ENCODE results near the gene ARFGEF3. TPM values are rescaled to one million over a fixed set of nuclear protein-coding genes. Genes with fewer than 3 reads are reported as not detected.

Gene ARFGEF3
- total RNA-seq, 3 donors from 2014 or later (not counting 1 experiment from before 2014, with no cell fraction given), result 0.05 to 0.09 TPM; not detected in 1

DNA sequence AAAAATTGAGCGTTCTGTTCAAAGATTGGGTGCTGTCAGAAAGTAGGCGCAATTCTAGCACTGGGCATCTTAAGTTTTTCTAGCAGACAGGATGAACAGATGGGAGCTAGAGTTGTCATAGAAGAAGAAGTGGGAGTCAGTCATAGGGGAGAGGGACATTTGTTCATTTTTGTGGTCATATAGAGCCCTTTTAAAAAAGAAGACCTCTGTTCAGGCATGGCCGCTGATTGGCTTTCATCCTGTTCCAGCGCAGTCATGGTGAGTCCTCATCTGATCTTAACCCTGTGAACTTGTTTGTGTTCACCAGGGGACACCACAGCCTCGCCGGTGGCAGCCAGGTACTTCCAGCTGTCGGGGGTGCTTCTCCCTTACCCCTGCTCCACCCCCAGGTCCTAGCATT is 86.3 kb downstream of the ARFGEF3 start:
- Mint-ChIP-seq H3K36me3 (no peaks in the 10 kb centered on the region), H3K9me3 (no peaks in the 10 kb centered on the region), H3K4me1 (no peaks in the 10 kb centered on the region), H3K4me3 (no peak overlapping the region), H3K27ac (no peak overlapping the region), H3K27me3 (ENCODE audit: low read depth in 2 of 2) (peaks cover 4 to 8% of the 10 kb centered on the region in 2 donors)
- no peaks in the 10 kb centered on the region for H3K36me3 ChIP-seq (ENCODE audit: control insufficient read depth, insufficient read depth, low read length)
- no peak for ATAC-seq
- TF ChIP-seq, protein P1, sequence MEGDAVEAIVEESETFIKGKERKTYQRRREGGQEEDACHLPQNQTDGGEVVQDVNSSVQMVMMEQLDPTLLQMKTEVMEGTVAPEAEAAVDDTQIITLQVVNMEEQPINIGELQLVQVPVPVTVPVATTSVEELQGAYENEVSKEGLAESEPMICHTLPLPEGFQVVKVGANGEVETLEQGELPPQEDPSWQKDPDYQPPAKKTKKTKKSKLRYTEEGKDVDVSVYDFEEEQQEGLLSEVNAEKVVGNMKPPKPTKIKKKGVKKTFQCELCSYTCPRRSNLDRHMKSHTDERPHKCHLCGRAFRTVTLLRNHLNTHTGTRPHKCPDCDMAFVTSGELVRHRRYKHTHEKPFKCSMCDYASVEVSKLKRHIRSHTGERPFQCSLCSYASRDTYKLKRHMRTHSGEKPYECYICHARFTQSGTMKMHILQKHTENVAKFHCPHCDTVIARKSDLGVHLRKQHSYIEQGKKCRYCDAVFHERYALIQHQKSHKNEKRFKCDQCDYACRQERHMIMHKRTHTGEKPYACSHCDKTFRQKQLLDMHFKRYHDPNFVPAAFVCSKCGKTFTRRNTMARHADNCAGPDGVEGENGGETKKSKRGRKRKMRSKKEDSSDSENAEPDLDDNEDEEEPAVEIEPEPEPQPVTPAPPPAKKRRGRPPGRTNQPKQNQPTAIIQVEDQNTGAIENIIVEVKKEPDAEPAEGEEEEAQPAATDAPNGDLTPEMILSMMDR (IDR thresholded peaks at IDR 0.05), result no peak
- H3K9me3 ChIP-seq (ENCODE audit: control insufficient read depth, insufficient read depth, low read length), result no peaks in the 10 kb centered on the region
- H3K27me3 ChIP-seq (ENCODE audit: control insufficient read depth, insufficient read depth, low read length), result no peaks in the 10 kb centered on the region
- H3K27ac ChIP-seq (ENCODE audit: low read length), result no peak overlapping the region
- 88% methylated on average over 7 of the region's 7 CpGs for WGBS (ENCODE audit: insufficient coverage)
- no peak for DNase-seq
- intact Hi-C loops (cut with micrococcal nuclease), result no loop called here
- no peak overlapping the region for H3K4me3 ChIP-seq (ENCODE audit: low read length)
- H3K4me1 ChIP-seq (ENCODE audit: control insufficient read depth, insufficient read depth, low read length), result no peaks in the 10 kb centered on the region

DNA sequence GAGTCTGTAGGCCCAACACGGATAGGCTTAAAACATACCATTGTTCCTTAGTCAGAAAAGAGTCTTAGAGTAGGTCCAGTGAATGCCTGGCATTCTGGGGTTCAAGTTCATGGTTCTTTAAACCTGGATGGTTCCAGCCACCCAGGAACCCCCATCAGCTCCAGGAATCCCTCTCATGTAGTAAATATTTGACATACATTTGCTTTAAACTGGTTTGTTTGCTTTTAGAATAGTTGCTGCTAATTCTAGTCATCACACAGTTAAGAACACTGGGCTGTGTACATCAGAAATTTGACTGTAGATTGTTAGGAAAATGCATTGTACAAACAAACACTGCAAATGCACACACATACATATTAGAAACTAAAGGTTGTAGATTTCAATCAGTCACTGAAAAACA is 87.1 kb downstream of the ARFGEF3 start:
- no peak for ATAC-seq
- H3K4me1 ChIP-seq (ENCODE audit: control insufficient read depth, insufficient read depth, low read length), result no peaks in the 10 kb centered on the region
- no peaks in the 10 kb centered on the region for H3K36me3 Mint-ChIP-seq
- H3K27ac Mint-ChIP-seq, result no peak overlapping the region
- H3K27ac ChIP-seq (ENCODE audit: low read length), result no peak overlapping the region
- no peaks in the 10 kb centered on the region for H3K4me1 Mint-ChIP-seq
- H3K4me3 ChIP-seq (ENCODE audit: low read length), result no peak overlapping the region
- H3K9me3 Mint-ChIP-seq, result no peaks in the 10 kb centered on the region
- 58% methylated on average over 1 of the region's 1 CpG for WGBS (ENCODE audit: insufficient coverage)
- H3K4me3 Mint-ChIP-seq, result no peak overlapping the region
- H3K9me3 ChIP-seq (ENCODE audit: control insufficient read depth, insufficient read depth, low read length), result no peaks in the 10 kb centered on the region
- intact Hi-C loops (cut with micrococcal nuclease), result no loop called here
- peaks cover 0 to 9% of the 10 kb centered on the region in 2 donors for H3K27me3 Mint-ChIP-seq (ENCODE audit: low read depth in 2 of 2)
- H3K36me3 ChIP-seq (ENCODE audit: control insufficient read depth, insufficient read depth, low read length), result no peaks in the 10 kb centered on the region
- TF ChIP-seq, protein P1 (IDR thresholded peaks at IDR 0.05), result no peak
- DNase-seq, result no peak
- H3K27me3 ChIP-seq (ENCODE audit: control insufficient read depth, insufficient read depth, low read length), result no peaks in the 10 kb centered on the region

DNA sequence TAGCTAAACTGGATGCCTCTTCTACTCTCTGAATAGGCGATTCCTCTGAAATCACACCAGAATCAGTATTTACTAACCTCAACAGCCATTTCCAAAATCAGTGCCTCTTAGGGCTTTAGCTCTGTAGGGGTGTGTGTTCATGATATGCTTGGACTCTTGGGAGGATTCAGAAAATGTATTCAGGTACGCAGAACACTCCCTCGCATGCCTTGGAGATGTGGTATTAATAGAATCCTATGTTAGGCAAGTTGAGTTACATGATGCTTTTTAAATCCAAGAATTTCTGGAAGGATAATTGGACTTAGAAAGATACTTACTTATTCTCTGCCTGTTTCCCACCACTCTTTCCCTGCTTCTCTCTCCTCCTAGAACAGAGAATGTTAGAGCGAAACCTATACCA is 88.3 kb downstream of the ARFGEF3 start:
- Mint-ChIP-seq H3K36me3 (no peaks in the 10 kb centered on the region), H3K4me3 (no peak overlapping the region), H3K27ac (no peak overlapping the region), H3K9me3 (no peaks in the 10 kb centered on the region), H3K27me3 (ENCODE audit: low read depth in 2 of 2) (peaks cover 0 to 10% of the 10 kb centered on the region in 2 donors), H3K4me1 (no peaks in the 10 kb centered on the region)
- H3K27me3 ChIP-seq (ENCODE audit: control insufficient read depth, insufficient read depth, low read length), result no peaks in the 10 kb centered on the region
- no peak overlapping the region for H3K27ac ChIP-seq (ENCODE audit: low read length)
- WGBS (ENCODE audit: insufficient coverage), result 94% methylated on average over 4 of the region's 4 CpGs
- DNase-seq (no peak), ATAC-seq (no peak)
- no peaks in the 10 kb centered on the region for H3K4me1 ChIP-seq (ENCODE audit: control insufficient read depth, insufficient read depth, low read length)
- no peaks in the 10 kb centered on the region for H3K36me3 ChIP-seq (ENCODE audit: control insufficient read depth, insufficient read depth, low read length)
- no peaks in the 10 kb centered on the region for H3K9me3 ChIP-seq (ENCODE audit: control insufficient read depth, insufficient read depth, low read length)
- TF ChIP-seq, protein P1 (IDR thresholded peaks at IDR 0.05), result no peak
- intact Hi-C loops (cut with micrococcal nuclease), result no loop called here
- no peak overlapping the region for H3K4me3 ChIP-seq (ENCODE audit: low read length)

GRCh38 chr6:138250513-138251247 is 88.9 kb downstream of the ARFGEF3 start:
- 92% methylated on average over 16 of the region's 16 CpGs for WGBS (ENCODE audit: insufficient coverage)
- H3K27me3 ChIP-seq (ENCODE audit: control insufficient read depth, insufficient read depth, low read length), result no peaks in the 10 kb centered on the region
- no peak overlapping the region for H3K27ac ChIP-seq (ENCODE audit: low read length)
- H3K4me3 ChIP-seq (ENCODE audit: low read length), result no peak overlapping the region
- ATAC-seq (no peak), DNase-seq (no peak)
- intact Hi-C loops (cut with micrococcal nuclease), result no loop called here
- Mint-ChIP-seq H3K9me3 (no peaks in the 10 kb centered on the region), H3K27me3 (ENCODE audit: low read depth in 2 of 2) (peaks cover 0 to 10% of the 10 kb centered on the region in 2 donors), H3K27ac (no peak overlapping the region), H3K36me3 (no peaks in the 10 kb centered on the region), H3K4me3 (no peak overlapping the region), H3K4me1 (no peaks in the 10 kb centered on the region)
- no peaks in the 10 kb centered on the region for H3K9me3 ChIP-seq (ENCODE audit: control insufficient read depth, insufficient read depth, low read length)
- H3K4me1 ChIP-seq (ENCODE audit: control insufficient read depth, insufficient read depth, low read length), result no peaks in the 10 kb centered on the region
- TF ChIP-seq, protein P1 (IDR thresholded peaks at IDR 0.05), result no peak
- H3K36me3 ChIP-seq (ENCODE audit: control insufficient read depth, insufficient read depth, low read length), result no peaks in the 10 kb centered on the region

Measured in natural killer cell (primary cell).